Right lung (tissue), 5 donors: Measurements from ENCODE around the gene TGFBI. TPM values are rescaled to one million over a fixed set of nuclear protein-coding genes. Genes with fewer than 3 reads are reported as not detected.
A peak's percentile ranks its signal among the peaks of the same experiment; 100 is the strongest.
"Not testable (repeated sequence)": the region's sequence is repeated elsewhere in the genome, so short reads cannot be mapped to it uniquely, and the experiment has no call there.

Source experiments
- DNase-seq, 2 donors: peaks; one replicate each; pipeline ENCODE4 v3.0.0-alpha.2; 2013
- polyA plus RNA-seq, 5 donors: library from polyadenylated mRNA; unstranded; fragments of 120-200 nt; gene quantifications; one replicate each; pipeline versions ENCODE4 v1.2.1 to v1.2.3, GENCODE V29; 2013; ENCODE audit warnings: inconsistent platforms in 1 of 5, low replicate concordance in 1 of 5; ENCODE audit not compliant: insufficient read length in 5 of 5, insufficient read depth in 1 of 5

TGFBI gene
- polyA plus RNA-seq, 5 donors: 126 to 164 (median 135) TPM

- DNase-seq: no peak
These were observed 15.3 kb downstream of the TGFBI start for GRCh38 chr5:136043968-136044610.

- not testable (repeated sequence) for DNase-seq
These were observed 16.2 kb downstream of the TGFBI start for GRCh38 chr5:136045026-136045425.

- no peak for DNase-seq
These were observed 17.5 kb downstream of the TGFBI start for GRCh38 chr5:136046246-136046645.

- no peak for DNase-seq
These were observed 19.1 kb downstream of the TGFBI start for GRCh38 chr5:136047858-136048257.

GRCh38 chr5:136048966-136049365 lies 20.2 kb downstream of the TGFBI start:
- no peak for DNase-seq

- DNase-seq: no peak
These were observed 22.9 kb downstream of the TGFBI start for GRCh38 chr5:136051486-136052220.

GRCh38 chr5:136052692-136053335 lies 24.0 kb downstream of the TGFBI start:
- DNase-seq: no peak

GRCh38 chr5:136053336-136054141 lies 24.8 kb downstream of the TGFBI start:
- no peak for DNase-seq

- peak; percentile 74 to 75 for DNase-seq
These were observed 25.6 kb downstream of the TGFBI start for GRCh38 chr5:136054142-136055019.

- no peak for DNase-seq
These were observed 27.0 kb downstream of the TGFBI start for GRCh38 chr5:136055612-136056309.

GRCh38 chr5:136056336-136056735 lies 27.5 kb downstream of the TGFBI start:
- DNase-seq: no peak

GRCh38 chr5:136056771-136057335 lies 28.1 kb downstream of the TGFBI start:
- no peak for DNase-seq

- peak; percentile 55 to 63 for DNase-seq
These were observed 28.7 kb downstream of the TGFBI start for GRCh38 chr5:136057401-136058038.

GRCh38 chr5:136058039-136058971 lies 29.5 kb downstream of the TGFBI start:
- peak; percentile 94 to 97 for DNase-seq

- no peak for DNase-seq
These were observed 30.2 kb downstream of the TGFBI start for GRCh38 chr5:136058972-136059354.

GRCh38 chr5:136060963-136061362 lies 32.2 kb downstream of the TGFBI start:
- no peak for DNase-seq

GRCh38 chr5:136061630-136062365 lies 33.0 kb downstream of the TGFBI start:
- no peak for DNase-seq
